Esophagus muscularis mucosa (tissue), 4 donors: ENCODE measurements around the gene ACVR2B. TPM values are rescaled to one million over a fixed set of nuclear protein-coding genes. Genes with fewer than 3 reads are reported as not detected.

Experiments used
- DNase-seq: peaks from one replicate; pipeline ENCODE4 v3.0.0-alpha.2; 2017; ENCODE audit errors: extremely low spot score
- H3K27ac ChIP-seq, 4 donors: fragments of 200-600 bp; sonication (generic); replicated peaks in 1 of 4; 1 replicate in 3 of 4; 2 replicates in 1 of 4; pipeline ENCODE4 v1.5.1; 2016 to 2019; ENCODE audit warnings: mild to moderate bottlenecking in 1 of 4
- H3K27me3 ChIP-seq, 4 donors: fragments of 200-600 bp; sonication (generic); one replicate each; pipeline versions ENCODE4 v1.5.1 to v1.6.0; 2016 to 2019
- H3K36me3 ChIP-seq, 4 donors: fragments of 200-600 bp; sonication (generic); one replicate each; pipeline ENCODE4 v1.5.1; 2016 to 2019
- H3K4me1 ChIP-seq, 4 donors: fragments of 200-600 bp; sonication (generic); one replicate each; pipeline ENCODE4 v1.5.1; 2016 to 2019
- H3K4me3 ChIP-seq, 4 donors: fragments of 200-600 bp; sonication (generic); 1 replicate in 2 of 4; 2 replicates in 2 of 4; pipeline ENCODE4 v1.5.1; 2016 to 2019; ENCODE audit warnings: mild to moderate bottlenecking in 4 of 4, moderate library complexity in 1 of 4
- H3K9me3 ChIP-seq, 4 donors: fragments of 200-600 bp; sonication (generic); 1 replicate in 3 of 4; 2 replicates in 1 of 4; pipeline ENCODE4 v1.5.1; 2016 to 2019
- CTCF ChIP-seq, 3 experiments: fragments of 200-600 bp in 2 of 3; fragments of 450-650 bp in 1 of 3; sonication (generic) in 2 of 3; IDR thresholded peaks; one replicate each; pipeline ENCODE4 v1.5.1; 2017 to 2019; ENCODE audit warnings: antibody characterized with exemption in 3 of 3, mild to moderate bottlenecking in 2 of 3, moderate library complexity in 1 of 3
- EP300 ChIP-seq: sonication (generic); formaldehyde crosslinking; IDR thresholded peaks from one replicate; pipeline ENCODE4 v1.6.1; 2017; ENCODE audit warnings: antibody characterized with exemption
- POLR2A ChIP-seq: fragments of 450-650 bp; IDR thresholded peaks from one replicate; pipeline ENCODE4 v1.6.1; 2017; ENCODE audit warnings: antibody characterized with exemption, moderate library complexity, mild to moderate bottlenecking, low read depth
- POLR2AphosphoS5 ChIP-seq, 2 donors: sonication (generic); formaldehyde crosslinking; IDR thresholded peaks; one replicate each; pipeline ENCODE4 v1.6.1; 2017; ENCODE audit warnings: antibody characterized with exemption in 2 of 2
- WGBS: methylation state at CpG from one replicate; pipeline ENCODE4 v1.1.5; 2018; 5-methylcytosine and 5-hydroxymethylcytosine counted together
- intact Hi-C: fragments of 100-400 bp; cut with DNase I; formaldehyde crosslinking; loops from one replicate; pipeline ENCODE4 v1.15.1; 2023
- total RNA-seq, 4 donors: library from RNA; depleted of rRNA; stranded (reverse); fragments of >200 nt; gene quantifications; one replicate each; pipeline versions ENCODE4 v1.1.0 to v1.2.1, GENCODE V29; 2016

Gene ACVR2B
- total RNA-seq, 4 donors from 2014 or later: 3.8 to 9.8 (median 5.9) TPM

GRCh38 chr3:38500688-38501417 lies 47.2 kb downstream of the ACVR2B start:
- intact Hi-C loops: no loop called here
- no peaks in the 10 kb centered on the region for H3K27me3 ChIP-seq
- no peak for DNase-seq
- no peak overlapping the region for H3K4me3 ChIP-seq
- peak overlapping the region in 3 of 4 donors; percentile 26 to 62 (median 53) for H3K27ac ChIP-seq
- peaks cover 0 to 54% (median 34%) of the 10 kb centered on the region in 4 donors for H3K36me3 ChIP-seq
- peaks cover 19 to 48% (median 36%) of the 10 kb centered on the region in 4 donors for H3K4me1 ChIP-seq
- 39% methylated on average over 2 of the region's 2 CpGs for WGBS
- no peaks in the 10 kb centered on the region for H3K9me3 ChIP-seq
- TF ChIP-seq POLR2AphosphoS5 (IDR thresholded peaks at IDR 0.05) (no peak), CTCF (IDR thresholded peaks at IDR 0.05) (no peak), POLR2A (no peak), EP300 (no peak)

- H3K4me1 ChIP-seq: no peaks in the 10 kb centered on the region
- 74% methylated on average over 2 of the region's 2 CpGs for WGBS
- H3K9me3 ChIP-seq: no peaks in the 10 kb centered on the region
- no peak overlapping the region for H3K27ac ChIP-seq
- no peak overlapping the region for H3K4me3 ChIP-seq
- DNase-seq: no peak
- H3K27me3 ChIP-seq: no peaks in the 10 kb centered on the region
- TF ChIP-seq EP300 (no peak), CTCF (IDR thresholded peaks at IDR 0.05) (no peak), POLR2AphosphoS5 (IDR thresholded peaks at IDR 0.05) (no peak), POLR2A (no peak)
- H3K36me3 ChIP-seq: peaks cover 23 to 94% (median 60%) of the 10 kb centered on the region in 4 donors
- intact Hi-C loops: no loop called here
These were observed 53.4 kb downstream of the ACVR2B start for GRCh38 chr3:38507120-38507519.

GRCh38 chr3:38509732-38510131 lies 56.0 kb downstream of the ACVR2B start:
- no peaks in the 10 kb centered on the region for H3K4me1 ChIP-seq
- TF ChIP-seq CTCF (IDR thresholded peaks at IDR 0.05) (no peak), POLR2AphosphoS5 (IDR thresholded peaks at IDR 0.05) (no peak), EP300 (no peak), POLR2A (no peak)
- no peak overlapping the region for H3K27ac ChIP-seq
- 89% methylated on average over 2 of the region's 2 CpGs for WGBS
- no peaks in the 10 kb centered on the region for H3K27me3 ChIP-seq
- H3K9me3 ChIP-seq: no peaks in the 10 kb centered on the region
- H3K36me3 ChIP-seq: peaks cover 37 to 93% (median 66%) of the 10 kb centered on the region in 4 donors
- no peak for DNase-seq
- intact Hi-C loops: no loop called here
- no peak overlapping the region for H3K4me3 ChIP-seq

- no peaks in the 10 kb centered on the region for H3K4me1 ChIP-seq
- DNase-seq: no peak
- peaks cover 43 to 93% (median 70%) of the 10 kb centered on the region in 4 donors for H3K36me3 ChIP-seq
- H3K27me3 ChIP-seq: no peaks in the 10 kb centered on the region
- TF ChIP-seq POLR2A: no peak
- intact Hi-C loops: no loop called here
- H3K4me3 ChIP-seq: no peak overlapping the region
- H3K27ac ChIP-seq: no peak overlapping the region
- H3K9me3 ChIP-seq: no peaks in the 10 kb centered on the region
These were observed 56.9 kb downstream of the ACVR2B start for GRCh38 chr3:38510631-38511030.

- H3K27me3 ChIP-seq: no peaks in the 10 kb centered on the region
- H3K27ac ChIP-seq: no peak overlapping the region
- intact Hi-C loops: no loop called here
- H3K4me1 ChIP-seq: no peaks in the 10 kb centered on the region
- no peaks in the 10 kb centered on the region for H3K9me3 ChIP-seq
- DNase-seq: no peak
- 87% methylated on average over 3 of the region's 3 CpGs for WGBS
- H3K36me3 ChIP-seq: peaks cover 44 to 87% (median 72%) of the 10 kb centered on the region in 4 donors
- H3K4me3 ChIP-seq: no peak overlapping the region
- no peak for TF ChIP-seq CTCF (IDR thresholded peaks at IDR 0.05)
- no peak for TF ChIP-seq POLR2A
These were observed 57.9 kb downstream of the ACVR2B start for GRCh38 chr3:38511546-38511945.
